OCI-LY7 (cell line): Measurements from ENCODE around the gene C15orf39. TPM values are rescaled to one million over a fixed set of nuclear protein-coding genes. Genes with fewer than 3 reads are reported as not detected.
"Not testable (repeated sequence)": the region's sequence is repeated elsewhere in the genome, so short reads cannot be mapped to it uniquely, and the experiment has no call there.

Experiments used
- BruUV-seq: library from RNA; stranded (reverse); fragments of 400-500 nt; replicated peaks from 2 replicates; lab custom pipeline; 2021; lab: Mats Ljungman, UMichigan
- CTCF ChIA-PET: fragments of 300-600 bp; sonication (Branson Sonifier 250); formaldehyde crosslinking; loops from one replicate; lab custom pipeline; 2022; ENCODE audit warnings: antibody characterized with exemption; ENCODE audit not compliant: unreplicated experiment; lab: Charles Lee
- POLR2A ChIA-PET: fragments of 300-600 bp; sonication (Branson Sonifier 250); formaldehyde crosslinking; loops from one replicate; lab custom pipeline; 2022; ENCODE audit warnings: antibody characterized with exemption; lab: Charles Lee
- DNase-seq: peaks from one replicate; pipeline ENCODE4 v3.0.0-alpha.2; 2015; ENCODE audit warnings: low spot score
- H2AFZ ChIP-seq: fragments of 200-600 bp; sonication (generic), shearing (Covaris generic); 2 replicates; pipeline ENCODE4 v1.6.1; 2014; ENCODE audit warnings: mild to moderate bottlenecking, antibody characterized with exemption, low read length, moderate library complexity
- H3K27ac ChIP-seq: fragments of 200-600 bp; sonication (generic); 2 replicates; pipeline ENCODE4 v1.5.1; 2014; ENCODE audit warnings: mixed run types, low read depth, mild to moderate bottlenecking, moderate library complexity, low read length, inconsistent platforms; ENCODE audit not compliant: poor library complexity, severe bottlenecking
- H3K36me3 ChIP-seq: fragments of 200-600 bp; sonication (generic); 2 replicates; pipeline ENCODE4 v1.6.1; 2014; ENCODE audit warnings: mild to moderate bottlenecking, antibody characterized with exemption, low read length, moderate library complexity, mixed read lengths; ENCODE audit not compliant: insufficient read depth
- H3K4me1 ChIP-seq: fragments of 200-600 bp; sonication (generic); 2 replicates; pipeline ENCODE4 v1.5.1; 2014; ENCODE audit warnings: mild to moderate bottlenecking, low read length; ENCODE audit not compliant: insufficient read depth, poor library complexity, severe bottlenecking
- H3K4me2 ChIP-seq: fragments of 200-600 bp; sonication (generic); 2 replicates; pipeline ENCODE4 v1.6.1; 2014; ENCODE audit warnings: mild to moderate bottlenecking, low read length
- H3K4me3 ChIP-seq: fragments of 200-600 bp; sonication (generic); 2 replicates; pipeline ENCODE4 v1.5.1; 2014; ENCODE audit warnings: mild to moderate bottlenecking, low read depth, low read length; ENCODE audit not compliant: poor library complexity, severe bottlenecking
- H3K79me2 ChIP-seq: fragments of 200-600 bp; sonication (generic); 2 replicates; pipeline ENCODE4 v1.6.1; 2016; ENCODE audit warnings: low read depth, mild to moderate bottlenecking, low read length, moderate library complexity, mixed read lengths; ENCODE audit not compliant: insufficient read depth
- H3K9me2 ChIP-seq: fragments of 200-600 bp; sonication (generic); 2 replicates; pipeline ENCODE4 v1.6.1; 2016; ENCODE audit warnings: mild to moderate bottlenecking, low read length, mixed read lengths; ENCODE audit not compliant: insufficient read depth
- H3K9me3 ChIP-seq: fragments of 200-600 bp; sonication (generic); 2 replicates; pipeline ENCODE4 v1.6.1; 2014; ENCODE audit warnings: mild to moderate bottlenecking, mixed run types, low read length, mixed read lengths
- H4K20me1 ChIP-seq: fragments of 200-600 bp; sonication (generic); 2 replicates; pipeline ENCODE4 v1.6.1; 2014; ENCODE audit warnings: mild to moderate bottlenecking, antibody characterized with exemption, low read length, moderate library complexity, mixed read lengths; ENCODE audit not compliant: insufficient read depth
- EZH2phosphoT487 ChIP-seq: fragments of 200-600 bp; sonication (generic); IDR thresholded peaks from 2 replicates; pipeline ENCODE4 v1.6.1; 2018; ENCODE audit warnings: low read depth, borderline replicate concordance, mild to moderate bottlenecking, mixed run types, antibody characterized with exemption, low read length, moderate library complexity, mixed read lengths
- intact Hi-C: fragments of 100-400 bp; cut with micrococcal nuclease; formaldehyde crosslinking; loops from one replicate; pipeline ENCODE4 v1.10.0; 2022; ENCODE audit not compliant: unreplicated experiment
- total RNA-seq, 2 experiments: library from RNA; depleted of rRNA in 1 of 2; stranded (reverse); fragments of >200 nt in 1 of 2; shearing (Covaris generic) in 1 of 2; gene quantifications; 2 replicates each; pipeline ENCODE4 v1.2.3, GENCODE V29; 2014 to 2022
- TF ChIP-seq, protein P1 (sequence below): fragments of 200-600 bp; sonication (generic); conservative IDR thresholded peaks from 2 replicates; pipeline ENCODE4 v1.5.1; 2014; ENCODE audit warnings: mild to moderate bottlenecking, antibody characterized with exemption, low read length, moderate library complexity, mixed read lengths

The C15orf39 gene
- total RNA-seq, 2 experiments from 2014 or later: 26.5 to 50.2 TPM

DNA sequence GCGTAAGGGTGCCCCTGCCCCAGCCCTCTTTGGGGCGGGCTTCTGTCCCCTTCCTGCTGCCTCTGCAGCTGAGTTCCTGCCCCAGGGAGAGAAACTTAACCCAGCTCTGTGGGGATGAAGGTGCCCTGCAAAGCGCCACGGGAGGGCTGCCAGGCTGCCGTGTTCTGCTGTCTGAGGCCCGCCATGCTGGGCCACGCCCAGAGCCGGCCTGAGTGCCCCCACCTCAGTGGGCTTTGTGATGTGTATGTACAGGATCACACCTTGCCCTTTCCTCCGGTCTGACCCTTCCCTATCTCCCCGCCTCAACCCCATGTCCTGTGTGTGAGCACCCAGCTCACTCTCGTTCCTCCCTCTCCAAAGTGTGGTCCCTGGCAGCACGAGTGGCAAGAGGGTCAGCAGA is 22.6 kb downstream of the C15orf39 start:
- H3K9me3 ChIP-seq: no peaks in the 10 kb centered on the region
- H3K9me2 ChIP-seq: no peaks in the 10 kb centered on the region
- no peak overlapping the region for H3K4me3 ChIP-seq
- no peak for DNase-seq
- no peak for TF ChIP-seq EZH2phosphoT487
- POLR2A ChIA-PET: no interaction called here
- BruUV-seq: no TSS peak
- no peaks in the 10 kb centered on the region for H3K36me3 ChIP-seq
- intact Hi-C loops: no loop called here
- H4K20me1 ChIP-seq: no peaks in the 10 kb centered on the region
- H3K79me2 ChIP-seq: no peaks in the 10 kb centered on the region
- CTCF ChIA-PET: no interaction called here
- no peak overlapping the region for H3K27ac ChIP-seq
- H3K4me1 ChIP-seq: peaks cover 15% of the 10 kb centered on the region
- H3K4me2 ChIP-seq: no peak overlapping the region
- no peak overlapping the region for H2AFZ ChIP-seq

GRCh38 chr15:75225102-75225836 is 23.6 kb downstream of the C15orf39 start:
- H3K4me2 ChIP-seq, BruUV-seq, H3K4me3 ChIP-seq, intact Hi-C loops, H3K4me1 ChIP-seq, DNase-seq, H4K20me1 ChIP-seq, H3K36me3 ChIP-seq, H3K79me2 ChIP-seq, H2AFZ ChIP-seq, H3K27ac ChIP-seq, H3K9me3 ChIP-seq, POLR2A ChIA-PET, H3K9me2 ChIP-seq, CTCF ChIA-PET: not testable (repeated sequence)

DNA sequence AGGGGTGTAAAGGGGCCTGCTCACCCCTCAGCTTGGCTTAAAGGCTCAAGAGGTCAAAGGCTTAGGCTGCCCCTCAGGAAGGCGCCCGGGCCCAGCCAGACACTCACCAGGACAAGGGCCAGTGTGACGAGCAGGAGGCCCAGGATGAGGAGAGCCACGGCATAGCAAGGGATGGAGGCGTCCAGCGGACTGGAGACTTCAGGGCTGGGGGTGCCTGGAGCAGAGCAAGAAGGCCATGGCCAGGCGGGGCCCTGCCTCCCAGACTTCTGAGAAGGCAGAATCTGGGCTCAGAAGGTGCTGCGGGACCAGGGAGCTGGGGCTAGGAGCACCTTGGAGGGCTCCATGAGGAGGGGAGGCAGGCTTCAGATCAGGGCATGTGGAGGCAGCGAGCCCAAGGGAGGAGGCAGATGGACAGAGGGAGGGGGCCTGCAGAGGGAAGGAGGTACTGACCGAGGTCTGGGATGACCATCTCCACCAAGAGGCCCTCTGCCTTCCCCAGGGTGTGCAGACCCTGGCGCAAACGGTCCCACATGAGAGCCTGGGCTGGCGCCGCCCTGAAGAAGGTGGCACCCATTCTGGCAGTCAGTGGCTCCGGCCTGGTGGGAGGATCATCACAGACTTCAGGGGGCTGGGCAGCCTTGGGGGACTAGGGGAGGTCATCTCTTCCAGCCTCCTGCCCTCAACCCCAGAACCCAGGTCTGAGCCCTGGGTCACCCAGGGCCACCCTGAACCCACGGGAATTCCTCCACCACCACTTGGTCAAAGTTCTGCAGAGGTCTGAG is 24.5 kb downstream of the C15orf39 start:
- no peak overlapping the region for H3K4me3 ChIP-seq
- H3K9me2 ChIP-seq: no peaks in the 10 kb centered on the region
- H3K79me2 ChIP-seq: no peaks in the 10 kb centered on the region
- intact Hi-C loops: no loop called here
- no peak overlapping the region for H3K4me2 ChIP-seq
- no peaks in the 10 kb centered on the region for H3K36me3 ChIP-seq
- peaks cover 11% of the 10 kb centered on the region for H3K4me1 ChIP-seq
- H4K20me1 ChIP-seq: no peaks in the 10 kb centered on the region
- no TSS peak for BruUV-seq
- no peaks in the 10 kb centered on the region for H3K9me3 ChIP-seq
- no peak overlapping the region for H2AFZ ChIP-seq
- DNase-seq: no peak
- TF ChIP-seq, protein P1, sequence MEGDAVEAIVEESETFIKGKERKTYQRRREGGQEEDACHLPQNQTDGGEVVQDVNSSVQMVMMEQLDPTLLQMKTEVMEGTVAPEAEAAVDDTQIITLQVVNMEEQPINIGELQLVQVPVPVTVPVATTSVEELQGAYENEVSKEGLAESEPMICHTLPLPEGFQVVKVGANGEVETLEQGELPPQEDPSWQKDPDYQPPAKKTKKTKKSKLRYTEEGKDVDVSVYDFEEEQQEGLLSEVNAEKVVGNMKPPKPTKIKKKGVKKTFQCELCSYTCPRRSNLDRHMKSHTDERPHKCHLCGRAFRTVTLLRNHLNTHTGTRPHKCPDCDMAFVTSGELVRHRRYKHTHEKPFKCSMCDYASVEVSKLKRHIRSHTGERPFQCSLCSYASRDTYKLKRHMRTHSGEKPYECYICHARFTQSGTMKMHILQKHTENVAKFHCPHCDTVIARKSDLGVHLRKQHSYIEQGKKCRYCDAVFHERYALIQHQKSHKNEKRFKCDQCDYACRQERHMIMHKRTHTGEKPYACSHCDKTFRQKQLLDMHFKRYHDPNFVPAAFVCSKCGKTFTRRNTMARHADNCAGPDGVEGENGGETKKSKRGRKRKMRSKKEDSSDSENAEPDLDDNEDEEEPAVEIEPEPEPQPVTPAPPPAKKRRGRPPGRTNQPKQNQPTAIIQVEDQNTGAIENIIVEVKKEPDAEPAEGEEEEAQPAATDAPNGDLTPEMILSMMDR: no peak
- no peak for TF ChIP-seq EZH2phosphoT487
- CTCF ChIA-PET: no interaction called here
- H3K27ac ChIP-seq: no peak overlapping the region
- POLR2A ChIA-PET: no interaction called here

- DNase-seq, H3K4me3 ChIP-seq, POLR2A ChIA-PET, H3K9me3 ChIP-seq, H3K4me2 ChIP-seq, H3K27ac ChIP-seq, H4K20me1 ChIP-seq, H3K4me1 ChIP-seq, CTCF ChIA-PET, H3K9me2 ChIP-seq, H3K36me3 ChIP-seq, H2AFZ ChIP-seq, intact Hi-C loops, BruUV-seq, H3K79me2 ChIP-seq: not testable (repeated sequence)
Measured at GRCh38 chr15:75227112-75227511, 25.4 kb downstream of the C15orf39 start.
